GM19395 (cell line): ENCODE results near the gene FARS2.
A peak's percentile ranks its signal among the peaks of the same experiment; 100 is the strongest.

Experiments used
- ATAC-seq: cut with Tn5 transposase; IDR thresholded peaks from one replicate; pipeline ENCODE4 v1.9.1; 2021; ENCODE audit warnings: mild to moderate bottlenecking, moderate library complexity; ENCODE audit not compliant: unreplicated experiment

The FARS2 gene

DNA sequence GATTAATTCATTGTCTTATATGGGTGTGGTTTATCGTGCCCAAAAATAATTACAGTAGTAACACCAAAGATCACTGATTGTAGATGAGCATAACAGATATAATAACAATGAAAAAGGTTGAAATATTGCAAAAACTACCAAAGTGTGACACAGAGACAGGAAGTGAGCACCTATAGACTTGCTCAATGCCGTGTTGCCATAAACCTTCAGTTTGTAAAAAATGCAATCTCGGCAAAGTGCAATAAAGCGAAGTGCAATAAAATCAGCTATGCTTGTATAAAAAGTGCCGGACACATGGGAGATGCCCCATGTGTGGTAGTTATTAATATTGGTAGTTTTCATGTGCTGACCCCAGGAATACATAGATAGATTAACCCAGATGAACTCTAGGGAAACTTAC lies 552.8 kb downstream of the FARS2 start:
- ATAC-seq: peak; percentile 27

DNA sequence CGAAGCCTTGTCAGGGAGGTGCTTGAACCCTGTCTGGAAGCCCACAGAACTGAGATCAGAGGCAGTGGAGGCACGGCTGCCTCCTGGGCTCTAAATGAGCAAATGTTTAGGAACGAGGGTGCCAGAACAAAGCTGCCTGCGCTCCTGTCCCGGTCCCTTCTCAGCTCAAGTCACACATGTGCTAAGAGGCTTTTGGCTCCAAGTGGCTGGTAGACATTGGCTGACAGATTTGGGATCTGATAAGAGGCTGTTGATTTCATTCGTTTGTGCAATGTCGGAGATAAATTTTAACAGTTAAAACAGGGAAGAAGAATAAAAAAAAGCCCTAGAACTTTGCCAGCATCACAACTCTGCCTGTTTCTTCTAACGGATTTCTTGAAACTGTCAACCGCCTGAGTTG lies 553.6 kb downstream of the FARS2 start:
- no peak for ATAC-seq

DNA sequence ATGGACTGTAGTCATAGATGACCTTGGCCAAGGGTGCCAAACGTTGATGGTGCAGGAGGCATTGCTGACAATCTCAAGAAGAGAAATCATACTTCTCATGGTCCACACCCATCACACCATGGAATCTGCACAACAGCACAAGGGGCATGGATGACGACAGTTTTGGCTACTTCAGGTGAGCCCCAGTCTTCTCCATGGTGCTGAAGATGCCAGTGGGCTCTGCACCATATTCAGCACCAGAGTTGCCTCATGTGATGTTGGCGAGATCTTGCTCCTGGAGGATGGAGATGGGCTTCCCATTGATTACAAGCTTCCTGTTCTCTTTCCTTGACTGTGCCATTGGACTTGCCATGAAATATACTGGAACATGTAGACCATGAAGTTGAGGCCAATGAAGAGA lies 556.6 kb downstream of the FARS2 start:
- ATAC-seq: no peak

DNA sequence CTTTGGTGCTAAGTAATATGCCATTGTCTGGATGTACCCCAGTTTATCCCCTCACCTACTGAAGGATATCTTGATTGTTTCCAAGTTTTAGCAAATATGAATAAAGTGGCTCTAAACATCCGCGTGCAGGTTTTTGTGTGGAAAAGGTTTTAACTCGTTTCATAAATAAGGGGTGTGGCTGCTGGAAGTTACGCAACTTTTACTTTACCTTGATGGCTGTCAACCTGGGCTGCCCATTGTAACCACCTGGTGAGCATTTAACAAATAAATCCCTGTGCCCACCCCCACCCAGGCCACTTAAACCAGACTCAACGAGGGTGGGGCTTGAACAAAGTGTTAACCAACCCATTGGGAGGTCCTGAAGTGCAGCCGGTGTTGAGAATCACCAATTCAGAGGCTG lies 557.6 kb downstream of the FARS2 start:
- no peak for ATAC-seq
